ENCODE data around the gene RGCC.
"Not testable (repeated sequence)": the region's sequence is repeated elsewhere in the genome, so short reads cannot be mapped to it uniquely, and the experiment has no call there.

Gene RGCC, protein sequence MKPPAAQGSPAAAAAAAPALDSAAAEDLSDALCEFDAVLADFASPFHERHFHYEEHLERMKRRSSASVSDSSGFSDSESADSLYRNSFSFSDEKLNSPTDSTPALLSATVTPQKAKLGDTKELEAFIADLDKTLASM

DNA sequence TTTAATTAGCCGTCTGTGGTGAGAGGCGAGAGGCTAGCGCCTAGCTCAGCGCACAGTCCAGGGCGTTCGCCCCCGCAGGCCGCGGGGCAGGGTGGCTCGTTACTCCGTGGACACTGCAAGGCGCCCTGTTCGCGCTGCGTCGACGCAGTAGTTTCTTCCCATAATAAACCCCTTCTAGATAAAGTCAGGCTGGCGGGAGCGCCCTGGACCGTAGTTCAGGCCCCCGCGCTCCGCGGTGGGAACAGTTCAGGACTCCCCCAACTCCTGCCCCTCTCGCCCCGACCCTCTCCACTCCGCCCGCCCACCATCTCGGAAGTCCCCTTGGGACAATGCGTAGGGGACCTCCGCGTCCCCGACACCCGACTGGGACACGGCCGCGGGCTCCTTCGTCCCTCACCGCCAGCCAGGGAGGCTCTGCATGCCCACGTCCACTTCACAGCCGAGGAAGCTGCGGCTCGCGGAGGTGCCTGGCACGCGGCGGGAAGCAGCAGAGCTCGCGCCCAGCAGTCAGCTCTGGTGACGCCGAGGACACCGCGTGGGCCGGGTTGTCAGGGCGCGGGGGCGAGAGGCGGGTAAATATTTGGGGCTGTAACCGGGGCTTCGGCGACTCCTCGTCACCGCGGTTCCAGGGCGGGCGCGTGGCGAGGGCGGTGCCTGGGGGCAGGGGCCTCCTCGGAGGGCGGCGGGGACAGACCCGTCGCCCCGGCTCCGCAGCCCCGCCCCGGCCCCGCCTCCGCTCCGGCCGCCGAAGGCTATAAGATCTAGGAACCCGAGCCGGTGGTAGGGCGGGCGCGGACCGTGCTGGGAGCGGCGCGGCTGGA, at the start of gene RGCC:
Gene RGCC, plus strand, starts transcription at position 783 of the 821 bp plus-strand sequence. CDS start 158 bp downstream, outside the sequence.
- peak; percentile 94 to 98 for DNase-seq

DNA sequence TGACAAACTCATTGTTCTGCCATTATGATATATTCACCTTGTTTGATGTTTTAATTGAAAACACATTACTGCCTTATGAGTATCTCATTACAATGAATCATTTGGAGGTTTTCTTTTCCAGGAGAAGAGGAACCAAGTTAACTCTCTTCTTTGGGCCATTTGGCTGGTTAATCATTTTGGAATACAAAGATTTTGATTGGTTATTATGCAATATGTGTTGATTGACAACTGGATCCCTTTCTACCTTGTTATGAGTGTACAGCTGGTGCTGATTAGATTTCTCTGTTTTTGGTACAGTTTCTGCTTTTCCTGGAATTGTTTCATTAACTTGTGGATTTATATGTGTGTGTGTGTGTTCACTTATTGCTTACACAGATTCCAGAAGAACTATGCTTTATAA, 49.2 kb upstream of the RGCC start:
- no peak for DNase-seq

GRCh38 chr13:41408746-41409145, 48.6 kb upstream of the RGCC start:
- no peak for DNase-seq

DNA sequence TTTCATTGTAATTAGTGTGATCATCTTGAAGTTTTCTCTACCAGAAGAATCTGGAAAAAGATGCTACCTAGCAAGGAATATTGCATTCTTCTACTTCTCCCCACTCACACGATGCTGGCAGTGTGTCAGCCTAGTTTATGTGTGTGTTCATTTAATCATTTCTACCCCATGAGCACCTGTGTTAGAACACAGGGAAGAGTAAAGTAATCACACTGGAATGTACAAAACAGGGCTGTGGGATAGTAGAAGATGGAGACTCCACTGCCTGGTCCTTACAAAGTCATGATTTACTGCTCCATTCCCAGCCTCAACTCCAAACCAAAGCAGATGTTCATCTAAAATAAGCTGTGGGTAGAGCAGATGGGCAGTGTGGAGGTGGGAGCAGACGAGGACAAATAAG, 47.7 kb upstream of the RGCC start:
- DNase-seq, result no peak

- no peak for DNase-seq
Measured at GRCh38 chr13:41411060-41411459, 46.3 kb upstream of the RGCC start.

- peak; percentile 38 to 53 for DNase-seq
Measured at GRCh38 chr13:41411522-41411921, 45.8 kb upstream of the RGCC start.

DNA sequence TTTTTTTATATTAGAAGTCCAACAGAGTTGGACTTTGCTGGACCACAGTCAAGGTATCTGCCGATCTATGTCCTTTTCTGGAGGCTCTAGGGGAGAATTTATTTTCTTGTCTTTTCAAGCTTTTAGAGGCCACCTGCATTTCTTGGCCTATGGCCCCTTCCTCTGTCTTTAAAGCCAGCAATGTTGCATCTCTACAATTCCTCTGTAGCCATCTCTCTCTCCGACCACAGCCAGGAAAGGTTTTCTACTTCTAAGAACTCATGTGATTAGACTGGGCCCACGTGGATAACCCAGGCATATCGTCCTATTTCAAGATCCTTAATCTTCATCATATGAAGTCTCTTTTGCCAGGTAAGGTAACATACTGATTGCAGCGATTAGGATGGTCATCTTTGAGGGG, 43.5 kb upstream of the RGCC start:
- DNase-seq, result no peak

DNA sequence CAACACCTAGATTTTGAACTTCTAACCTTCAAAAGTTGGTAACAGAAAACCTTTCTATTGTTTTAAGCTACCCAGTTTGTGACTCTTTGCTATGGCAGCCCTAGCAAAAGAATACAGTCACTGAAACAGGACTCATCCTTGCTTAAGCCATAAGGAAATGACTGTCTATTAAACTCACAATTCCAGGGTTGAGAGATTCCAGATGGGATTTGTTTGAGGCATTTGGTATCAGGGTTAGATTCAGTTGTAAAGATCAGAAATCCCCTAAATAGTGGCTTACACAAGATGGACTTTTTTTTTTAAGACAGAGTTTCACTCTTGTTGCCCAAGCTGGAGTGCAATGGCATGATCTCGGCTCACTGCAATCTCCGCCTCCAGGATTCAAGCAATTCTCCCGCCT, 41.1 kb upstream of the RGCC start:
- peak; percentile 14 to 40 for DNase-seq

DNA sequence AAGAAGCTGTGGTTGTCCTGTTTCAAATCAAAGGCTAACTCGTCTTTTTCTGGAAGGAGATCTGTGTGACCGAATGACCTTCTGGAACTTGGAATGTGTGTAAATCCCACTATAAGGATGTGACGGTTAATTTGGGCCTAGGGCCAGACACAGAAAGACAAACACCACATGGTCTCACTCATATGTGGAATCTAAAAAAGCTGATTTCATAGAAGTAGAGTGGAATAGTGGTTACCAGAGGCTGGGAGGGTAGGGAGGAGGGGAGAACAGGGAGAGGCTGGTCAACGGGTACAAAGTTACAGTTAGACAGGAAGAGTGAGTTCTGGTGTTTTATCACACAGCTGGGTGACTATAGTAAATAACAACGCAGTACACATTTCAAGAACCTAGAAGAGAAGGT, 39.3 kb upstream of the RGCC start:
- no peak for DNase-seq

DNA sequence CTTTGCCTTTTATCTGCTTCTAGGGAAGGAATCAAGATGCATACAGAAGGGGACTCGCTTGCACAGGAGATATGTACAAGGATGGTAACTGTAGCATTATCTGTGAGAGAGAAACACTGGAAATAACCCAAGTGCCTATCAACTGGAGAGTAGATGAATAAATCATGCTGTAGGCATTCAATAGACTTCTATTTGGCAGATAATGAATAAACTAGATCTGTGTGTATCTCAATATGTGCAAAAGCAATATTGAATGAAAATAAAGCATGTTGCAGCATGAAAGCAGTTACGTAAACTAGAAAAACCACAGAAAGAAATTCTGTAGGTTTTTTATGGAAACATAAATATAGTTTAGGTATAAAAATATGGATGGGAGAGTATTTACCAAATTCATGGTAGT, 38.6 kb upstream of the RGCC start:
- DNase-seq, result no peak

GRCh38 chr13:41419206-41419605, 38.1 kb upstream of the RGCC start:
- DNase-seq, result no peak

DNA sequence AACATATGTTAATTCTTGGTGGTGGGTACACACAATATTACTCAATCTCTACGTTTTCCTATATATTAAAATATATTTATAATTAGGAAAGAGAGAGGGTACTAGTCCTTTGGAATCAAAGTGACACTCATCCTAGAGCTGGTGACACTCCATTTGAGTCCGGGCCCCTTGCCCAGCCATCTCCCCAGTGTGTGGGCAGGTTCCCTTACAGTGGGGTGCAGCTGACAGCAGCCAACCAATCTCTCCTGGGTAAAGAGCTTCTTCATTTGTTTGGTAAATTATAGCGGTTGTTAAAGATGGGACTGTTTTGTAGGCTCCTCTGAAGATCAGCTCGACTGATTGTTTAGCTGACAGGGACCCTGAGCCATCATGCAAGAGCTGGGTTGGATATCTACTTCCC, 37.2 kb upstream of the RGCC start:
- DNase-seq, result no peak

DNA sequence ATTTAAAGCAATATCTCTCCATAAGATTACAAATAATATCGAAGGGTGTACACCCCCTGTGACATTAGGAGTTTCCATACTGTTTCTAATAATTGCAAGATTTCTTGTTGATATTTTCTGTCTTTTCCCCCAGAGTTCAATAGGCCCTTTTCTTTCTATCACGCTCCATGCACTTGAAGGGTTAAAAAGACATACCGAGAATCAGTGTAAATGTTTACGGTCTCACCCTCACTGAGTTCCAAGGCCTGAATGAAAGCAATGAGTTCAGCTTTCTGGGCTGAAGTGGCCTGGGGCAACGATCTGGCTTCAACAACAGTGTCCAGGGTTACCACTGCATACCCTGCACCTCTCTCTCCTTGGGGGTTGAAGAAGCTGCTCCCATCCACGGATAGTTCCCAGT, 36.0 kb upstream of the RGCC start:
- not testable (repeated sequence) for DNase-seq

DNA sequence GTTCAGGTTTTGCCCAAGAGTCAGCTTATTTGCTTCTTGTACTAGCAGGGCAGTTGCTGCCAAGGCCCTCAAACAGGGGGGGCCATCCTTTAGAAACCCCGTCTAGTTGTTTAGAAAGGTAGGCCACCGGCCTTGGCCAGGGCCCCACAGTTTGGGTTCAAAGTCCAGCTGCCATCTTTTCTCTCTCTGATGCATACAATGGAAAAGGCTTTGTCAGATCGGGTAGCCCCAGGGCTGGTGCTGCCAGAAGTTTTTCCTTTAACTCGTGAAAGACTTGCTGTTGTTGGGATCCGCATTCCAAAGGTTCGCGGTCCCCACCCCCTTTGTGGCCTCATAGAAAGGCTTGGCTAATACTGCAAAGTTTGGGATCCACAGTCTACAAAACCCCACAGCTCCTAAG, 35.4 kb upstream of the RGCC start:
- DNase-seq, result not testable (repeated sequence)

- DNase-seq, result not testable (repeated sequence)
Measured at GRCh38 chr13:41423259-41423658, 34.1 kb upstream of the RGCC start.

DNA sequence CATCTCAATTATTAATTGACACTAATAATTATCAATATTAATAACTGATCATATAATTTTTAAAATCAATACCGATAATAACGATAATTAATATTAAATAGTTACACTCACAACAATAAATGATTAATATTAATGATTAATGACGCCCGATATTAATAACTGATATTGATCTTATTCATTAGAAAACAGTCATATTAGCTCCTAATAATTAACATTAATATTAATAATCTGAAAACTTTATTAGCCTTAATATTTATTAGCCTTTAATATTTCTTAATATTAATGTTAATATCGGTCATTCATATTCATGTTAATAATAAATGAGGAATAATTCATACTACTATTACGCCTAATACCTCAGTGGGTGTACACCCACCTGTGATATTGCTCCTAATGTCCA, 32.7 kb upstream of the RGCC start:
- not testable (repeated sequence) for DNase-seq

DNA sequence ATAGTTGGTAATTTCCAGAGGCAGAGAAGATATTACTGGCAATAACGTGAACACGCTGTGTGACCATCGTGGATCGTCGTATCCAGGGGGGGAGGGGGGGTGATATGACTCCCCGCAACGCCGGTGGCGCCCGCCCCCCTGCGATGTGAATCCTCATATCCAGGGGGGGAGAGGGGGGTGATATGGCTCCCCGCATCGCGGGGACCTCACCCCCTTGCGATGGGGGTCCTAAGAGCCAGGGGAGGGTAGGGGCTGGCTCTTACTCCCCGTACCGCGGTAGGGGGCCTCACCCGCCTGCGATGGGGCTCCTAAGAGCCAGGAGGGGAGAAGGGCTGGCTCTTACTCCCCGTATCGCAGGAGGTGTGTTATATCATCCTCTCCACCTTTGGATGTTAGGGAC, 31.3 kb upstream of the RGCC start:
- no peak for DNase-seq

- no peak for DNase-seq
Measured at GRCh38 chr13:41427666-41428065, 29.7 kb upstream of the RGCC start.

- no peak for DNase-seq
Measured at GRCh38 chr13:41428155-41428554, 29.2 kb upstream of the RGCC start.

DNA sequence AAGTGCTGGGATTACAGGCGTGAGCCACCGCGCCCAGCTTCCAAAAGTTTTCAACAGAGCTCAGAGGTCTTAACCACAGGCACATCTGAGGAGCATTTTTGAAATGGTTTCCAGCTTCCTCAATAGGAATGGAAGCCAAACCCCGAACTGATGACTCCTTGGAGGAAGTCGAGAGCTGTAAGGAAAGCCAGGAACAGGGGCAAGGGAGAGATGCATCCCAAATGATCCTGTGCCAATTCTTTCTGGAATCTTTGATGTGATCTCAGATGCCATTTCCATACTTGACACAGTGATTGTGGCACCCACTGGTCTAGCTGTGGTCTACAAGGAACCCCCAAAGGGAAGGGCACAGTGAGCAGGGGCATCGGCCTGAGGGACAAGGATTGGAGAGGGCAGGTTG, 23.3 kb upstream of the RGCC start:
- DNase-seq, result not testable (repeated sequence)

DNA sequence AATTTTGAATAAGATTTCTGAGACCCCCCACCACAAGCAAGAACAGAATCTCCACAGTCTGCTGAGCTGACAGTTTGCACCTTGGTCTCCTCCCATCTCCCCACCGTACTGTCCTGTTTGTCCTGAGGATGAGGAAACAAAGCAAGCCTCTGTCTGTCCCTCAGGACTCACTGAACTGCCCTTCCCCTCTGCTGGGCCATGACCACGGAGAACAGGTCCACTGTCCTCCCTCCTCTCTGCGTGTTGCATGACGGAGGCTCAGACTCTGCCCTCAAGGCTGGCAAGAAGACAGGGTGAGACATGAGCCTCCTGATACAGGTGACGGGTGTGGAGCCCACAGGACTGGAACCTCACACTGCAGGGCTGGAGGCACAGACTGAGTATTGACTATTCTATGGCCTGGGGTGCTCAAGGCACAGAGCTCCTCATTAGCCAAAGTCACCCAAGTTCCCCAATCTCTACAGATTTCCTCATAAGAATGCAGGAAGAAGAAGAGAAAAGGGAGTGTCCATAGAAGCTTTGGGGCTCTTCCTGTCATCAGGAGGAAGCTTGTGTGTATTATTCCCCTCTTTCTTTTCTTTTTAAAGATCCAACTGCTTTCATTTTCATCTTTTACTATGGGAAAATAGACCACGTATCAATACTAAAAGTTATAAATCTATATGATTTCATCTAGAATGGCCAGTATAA, 22.4 kb upstream of the RGCC start:
- DNase-seq, result peak; percentile 42 to 52

DNA sequence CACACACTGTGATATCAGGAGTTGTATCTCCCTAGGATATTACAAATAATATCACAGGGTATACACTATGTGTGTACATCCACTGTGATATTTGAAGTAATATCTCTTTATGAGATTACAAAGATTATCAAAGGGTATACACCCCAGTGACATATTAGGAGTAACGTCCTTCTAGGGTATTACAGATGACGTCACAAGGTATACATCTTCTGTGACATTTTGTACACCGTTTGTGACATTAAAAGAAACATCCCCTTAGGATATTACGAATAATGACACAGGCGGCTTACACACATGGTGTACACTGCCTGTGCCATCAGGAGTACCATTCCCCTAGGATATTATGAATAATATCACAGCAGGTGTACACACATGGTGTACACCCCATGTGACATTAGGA, 13.4 kb upstream of the RGCC start:
- DNase-seq, result no peak

DNA sequence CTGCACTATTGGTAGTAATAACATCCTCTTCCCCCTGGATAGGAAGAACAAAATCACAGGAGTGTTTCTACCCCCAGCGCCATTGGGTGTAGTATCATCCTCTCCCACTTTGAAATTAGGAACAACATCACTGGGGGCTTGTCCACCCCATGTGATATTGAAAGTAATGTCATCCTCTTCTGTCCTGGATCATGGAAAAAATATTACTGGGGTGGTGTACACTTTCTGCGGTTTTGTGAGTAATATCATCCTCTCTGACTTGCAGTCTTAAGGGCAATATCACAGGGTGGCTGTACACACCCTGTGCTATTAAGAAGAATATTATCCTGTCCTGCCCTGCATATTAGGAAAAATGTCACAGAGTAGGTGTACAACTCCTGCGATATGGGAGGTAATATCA, 4.9 kb upstream of the RGCC start:
- DNase-seq, result no peak

- no peak for DNase-seq
Measured at GRCh38 chr13:41453620-41454019, 3.7 kb upstream of the RGCC start.
